ENCODE data around the gene PNLIPRP1.

DNA sequence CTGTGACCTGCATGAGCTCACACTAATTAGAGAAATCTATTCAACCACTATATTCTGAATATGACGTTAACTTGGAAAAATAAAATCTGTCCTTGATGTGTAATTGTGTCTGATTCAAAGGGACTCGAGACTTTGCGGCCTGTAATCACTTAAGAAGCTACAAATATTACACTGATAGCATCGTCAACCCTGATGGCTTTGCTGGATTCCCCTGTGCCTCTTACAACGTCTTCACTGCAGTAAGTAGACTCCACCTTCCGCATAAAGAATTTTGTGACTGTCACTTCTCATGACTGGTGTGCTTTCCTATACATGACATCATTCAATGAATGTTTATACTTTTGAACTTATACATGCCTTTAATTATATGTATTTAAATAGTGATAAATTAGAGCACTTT is 34.9 kb upstream of the PNLIPRP1 start:
- TF ChIP-seq, protein P1, sequence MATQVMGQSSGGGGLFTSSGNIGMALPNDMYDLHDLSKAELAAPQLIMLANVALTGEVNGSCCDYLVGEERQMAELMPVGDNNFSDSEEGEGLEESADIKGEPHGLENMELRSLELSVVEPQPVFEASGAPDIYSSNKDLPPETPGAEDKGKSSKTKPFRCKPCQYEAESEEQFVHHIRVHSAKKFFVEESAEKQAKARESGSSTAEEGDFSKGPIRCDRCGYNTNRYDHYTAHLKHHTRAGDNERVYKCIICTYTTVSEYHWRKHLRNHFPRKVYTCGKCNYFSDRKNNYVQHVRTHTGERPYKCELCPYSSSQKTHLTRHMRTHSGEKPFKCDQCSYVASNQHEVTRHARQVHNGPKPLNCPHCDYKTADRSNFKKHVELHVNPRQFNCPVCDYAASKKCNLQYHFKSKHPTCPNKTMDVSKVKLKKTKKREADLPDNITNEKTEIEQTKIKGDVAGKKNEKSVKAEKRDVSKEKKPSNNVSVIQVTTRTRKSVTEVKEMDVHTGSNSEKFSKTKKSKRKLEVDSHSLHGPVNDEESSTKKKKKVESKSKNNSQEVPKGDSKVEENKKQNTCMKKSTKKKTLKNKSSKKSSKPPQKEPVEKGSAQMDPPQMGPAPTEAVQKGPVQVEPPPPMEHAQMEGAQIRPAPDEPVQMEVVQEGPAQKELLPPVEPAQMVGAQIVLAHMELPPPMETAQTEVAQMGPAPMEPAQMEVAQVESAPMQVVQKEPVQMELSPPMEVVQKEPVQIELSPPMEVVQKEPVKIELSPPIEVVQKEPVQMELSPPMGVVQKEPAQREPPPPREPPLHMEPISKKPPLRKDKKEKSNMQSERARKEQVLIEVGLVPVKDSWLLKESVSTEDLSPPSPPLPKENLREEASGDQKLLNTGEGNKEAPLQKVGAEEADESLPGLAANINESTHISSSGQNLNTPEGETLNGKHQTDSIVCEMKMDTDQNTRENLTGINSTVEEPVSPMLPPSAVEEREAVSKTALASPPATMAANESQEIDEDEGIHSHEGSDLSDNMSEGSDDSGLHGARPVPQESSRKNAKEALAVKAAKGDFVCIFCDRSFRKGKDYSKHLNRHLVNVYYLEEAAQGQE (IDR thresholded peaks at IDR 0.05; ENCODE audit: low read depth): no peak
- TF ChIP-seq, protein P2, sequence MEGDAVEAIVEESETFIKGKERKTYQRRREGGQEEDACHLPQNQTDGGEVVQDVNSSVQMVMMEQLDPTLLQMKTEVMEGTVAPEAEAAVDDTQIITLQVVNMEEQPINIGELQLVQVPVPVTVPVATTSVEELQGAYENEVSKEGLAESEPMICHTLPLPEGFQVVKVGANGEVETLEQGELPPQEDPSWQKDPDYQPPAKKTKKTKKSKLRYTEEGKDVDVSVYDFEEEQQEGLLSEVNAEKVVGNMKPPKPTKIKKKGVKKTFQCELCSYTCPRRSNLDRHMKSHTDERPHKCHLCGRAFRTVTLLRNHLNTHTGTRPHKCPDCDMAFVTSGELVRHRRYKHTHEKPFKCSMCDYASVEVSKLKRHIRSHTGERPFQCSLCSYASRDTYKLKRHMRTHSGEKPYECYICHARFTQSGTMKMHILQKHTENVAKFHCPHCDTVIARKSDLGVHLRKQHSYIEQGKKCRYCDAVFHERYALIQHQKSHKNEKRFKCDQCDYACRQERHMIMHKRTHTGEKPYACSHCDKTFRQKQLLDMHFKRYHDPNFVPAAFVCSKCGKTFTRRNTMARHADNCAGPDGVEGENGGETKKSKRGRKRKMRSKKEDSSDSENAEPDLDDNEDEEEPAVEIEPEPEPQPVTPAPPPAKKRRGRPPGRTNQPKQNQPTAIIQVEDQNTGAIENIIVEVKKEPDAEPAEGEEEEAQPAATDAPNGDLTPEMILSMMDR (IDR thresholded peaks at IDR 0.05 in 2 of 3, conservative IDR thresholded peaks at IDR 0.05 in 1 of 3; ENCODE audit: borderline replicate concordance in 1 of 3, insufficient read depth in 1 of 3, low read depth in 2 of 3, low read length in 2 of 3): no peak
- TF ChIP-seq SP1 (IDR thresholded peaks at IDR 0.05; ENCODE audit: low read depth): no peak
- TF ChIP-seq, protein P3, sequence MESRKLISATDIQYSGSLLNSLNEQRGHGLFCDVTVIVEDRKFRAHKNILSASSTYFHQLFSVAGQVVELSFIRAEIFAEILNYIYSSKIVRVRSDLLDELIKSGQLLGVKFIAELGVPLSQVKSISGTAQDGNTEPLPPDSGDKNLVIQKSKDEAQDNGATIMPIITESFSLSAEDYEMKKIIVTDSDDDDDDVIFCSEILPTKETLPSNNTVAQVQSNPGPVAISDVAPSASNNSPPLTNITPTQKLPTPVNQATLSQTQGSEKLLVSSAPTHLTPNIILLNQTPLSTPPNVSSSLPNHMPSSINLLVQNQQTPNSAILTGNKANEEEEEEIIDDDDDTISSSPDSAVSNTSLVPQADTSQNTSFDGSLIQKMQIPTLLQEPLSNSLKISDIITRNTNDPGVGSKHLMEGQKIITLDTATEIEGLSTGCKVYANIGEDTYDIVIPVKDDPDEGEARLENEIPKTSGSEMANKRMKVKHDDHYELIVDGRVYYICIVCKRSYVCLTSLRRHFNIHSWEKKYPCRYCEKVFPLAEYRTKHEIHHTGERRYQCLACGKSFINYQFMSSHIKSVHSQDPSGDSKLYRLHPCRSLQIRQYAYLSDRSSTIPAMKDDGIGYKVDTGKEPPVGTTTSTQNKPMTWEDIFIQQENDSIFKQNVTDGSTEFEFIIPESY (IDR thresholded peaks at IDR 0.05; ENCODE audit: extremely low read depth, insufficient replicate concordance, low read length): no peak
- no peak for TF ChIP-seq ZFX (IDR thresholded peaks at IDR 0.05)
- TF ChIP-seq POLR2AphosphoS5 (IDR thresholded peaks at IDR 0.05; ENCODE audit: low read depth, low read length): no peak
- TF ChIP-seq EZH2phosphoT487 (IDR thresholded peaks at IDR 0.05; ENCODE audit: borderline replicate concordance): no peak
- no peak for TF ChIP-seq POLR2A (IDR thresholded peaks at IDR 0.05; ENCODE audit: borderline replicate concordance, extremely low read depth, insufficient read depth, insufficient read length)
- TF ChIP-seq EZH2 (IDR thresholded peaks at IDR 0.05): no peak
- TF ChIP-seq, protein P4, sequence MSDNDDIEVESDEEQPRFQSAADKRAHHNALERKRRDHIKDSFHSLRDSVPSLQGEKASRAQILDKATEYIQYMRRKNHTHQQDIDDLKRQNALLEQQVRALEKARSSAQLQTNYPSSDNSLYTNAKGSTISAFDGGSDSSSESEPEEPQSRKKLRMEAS (IDR thresholded peaks at IDR 0.05): no peak
- TF ChIP-seq YY1 (IDR thresholded peaks at IDR 0.05; ENCODE audit: extremely low read depth, insufficient replicate concordance, low read depth, low read length): no peak
- no peak for TF ChIP-seq CEBPB (IDR thresholded peaks at IDR 0.05; ENCODE audit: low read depth)
- TF ChIP-seq EGR1 (IDR thresholded peaks at IDR 0.05; ENCODE audit: low read depth): no peak
- no peak for TF ChIP-seq RAD21 (IDR thresholded peaks at IDR 0.05; ENCODE audit: low read depth)
